ENCODE data around the gene CHD9NB. TPM values are rescaled to one million over a fixed set of nuclear protein-coding genes. Genes with fewer than 3 reads are reported as not detected.
"Not testable (repeated sequence)": the region's sequence is repeated elsewhere in the genome, so short reads cannot be mapped to it uniquely, and the experiment has no call there.

Gene CHD9NB
- total RNA-seq, 1 experiment from 2014 or later = 2.9 TPM

DNA sequence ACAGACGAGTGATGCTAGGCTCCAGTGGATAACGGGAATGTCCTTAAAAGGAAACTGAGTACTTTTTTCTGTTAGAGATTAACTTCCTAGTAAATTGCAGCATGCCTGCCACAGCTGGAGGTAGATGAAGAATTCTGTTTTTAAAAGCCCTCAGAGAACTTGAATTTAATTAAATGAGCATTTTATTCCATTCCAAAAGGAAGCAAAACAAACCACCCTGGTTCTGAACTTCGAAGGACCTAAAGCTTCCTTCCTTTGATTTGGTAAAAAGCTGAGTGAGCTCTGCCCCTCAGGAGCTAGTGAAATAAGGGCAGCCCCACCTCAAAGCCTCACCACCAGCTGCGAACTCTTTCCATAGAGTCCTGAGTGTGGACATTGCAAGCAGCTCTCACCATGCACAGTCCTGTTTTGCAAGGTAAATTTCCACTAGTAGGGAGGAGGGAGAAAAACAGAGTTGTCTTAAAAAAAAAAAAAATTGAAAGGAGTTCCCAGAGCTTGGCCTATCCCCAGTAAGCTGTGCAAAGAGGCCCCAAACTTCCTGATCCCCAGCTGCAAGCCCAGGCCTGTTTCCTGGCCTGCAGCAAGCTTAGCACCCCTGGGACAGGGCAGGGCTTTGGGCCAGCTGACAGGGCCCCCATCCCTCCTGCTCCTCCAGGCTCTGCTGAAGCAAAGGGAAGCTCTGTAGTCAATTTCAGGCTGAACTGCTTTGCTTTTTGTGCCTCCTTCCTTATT, 11.2 kb downstream of the CHD9NB start:
- Mint-ChIP-seq H3K36me3 (ENCODE audit: insufficient read depth, unreplicated experiment) (no peaks in the 10 kb centered on the region), H3K4me1 (ENCODE audit: insufficient read depth, unreplicated experiment) (peaks cover 53% of the 10 kb centered on the region), H3K27me3 (ENCODE audit: insufficient read depth, unreplicated experiment) (no peaks in the 10 kb centered on the region), H3K4me3 (ENCODE audit: unreplicated experiment) (peak overlapping the region; percentile 18), H3K9me3 (ENCODE audit: unreplicated experiment) (peaks cover 7% of the 10 kb centered on the region), H3K27ac (ENCODE audit: low read depth, unreplicated experiment) (peak overlapping the region; percentile 16)
- no TSS peak for BruUV-seq (replicated peaks)
- ChIA-PET POLR2A (interaction anchor here (0.6 to 1.1 kb wide), 7 partner anchors 11 to 1051 kb away, joined by 3 to 17 read pairs (median 3); partner anchors contain the start of genes CHD9 and CHD9NB), CTCF (interaction anchor here (0.6 to 2.2 kb wide), 9 partner anchors 12 to 167 kb away, joined by 3 to 8 read pairs (median 3); no protein-coding TSS in a partner anchor)
- DNase-seq (ENCODE audit: unreplicated experiment) = peak; percentile 80
- intact Hi-C loops (cut with micrococcal nuclease) = no loop called here
- TF ChIP-seq CTCF (IDR thresholded peaks at IDR 0.05; ENCODE audit: unreplicated experiment) = no peak

DNA sequence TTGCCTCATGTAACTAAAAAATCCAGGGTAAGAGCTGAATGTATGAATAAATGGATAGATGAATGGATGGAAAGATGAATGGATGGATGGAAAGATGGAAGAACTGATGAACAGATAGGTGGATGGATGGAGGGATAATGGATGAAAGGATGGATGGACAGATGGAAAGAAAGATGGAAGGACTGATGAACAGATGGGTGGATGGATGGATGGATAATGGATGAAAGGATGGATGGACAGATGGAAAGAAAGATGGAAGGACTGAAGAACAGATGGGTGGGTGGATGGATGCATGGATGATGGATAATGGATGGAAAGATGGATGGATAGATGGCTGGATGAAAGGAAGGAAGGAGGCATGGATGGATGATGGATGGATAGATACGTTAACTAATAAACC, 11.9 kb downstream of the CHD9NB start:
- peak overlapping the region; percentile 1 for H3K4me3 Mint-ChIP-seq (ENCODE audit: unreplicated experiment)
- ChIA-PET POLR2A (interaction anchor here (0.6 to 1.1 kb wide), 2 partner anchors 13 to 181 kb away, joined by 3 to 5 read pairs; partner anchors contain the start of gene CHD9), CTCF (interaction anchor here (0.7 to 2.2 kb wide), 6 partner anchors 12 to 376 kb away, joined by 3 to 8 read pairs (median 4); no protein-coding TSS in a partner anchor)
- H3K27me3 Mint-ChIP-seq (ENCODE audit: insufficient read depth, unreplicated experiment) = no peaks in the 10 kb centered on the region
- intact Hi-C loops (cut with micrococcal nuclease) = no loop called here
- BruUV-seq (replicated peaks) = no TSS peak
- H3K27ac Mint-ChIP-seq (ENCODE audit: low read depth, unreplicated experiment) = peak overlapping the region; percentile 16
- peaks cover 53% of the 10 kb centered on the region for H3K4me1 Mint-ChIP-seq (ENCODE audit: insufficient read depth, unreplicated experiment)
- no peak for DNase-seq (ENCODE audit: unreplicated experiment)
- no peaks in the 10 kb centered on the region for H3K36me3 Mint-ChIP-seq (ENCODE audit: insufficient read depth, unreplicated experiment)
- H3K9me3 Mint-ChIP-seq (ENCODE audit: unreplicated experiment) = peaks cover 7% of the 10 kb centered on the region
- TF ChIP-seq CTCF (IDR thresholded peaks at IDR 0.05; ENCODE audit: unreplicated experiment) = no peak

DNA sequence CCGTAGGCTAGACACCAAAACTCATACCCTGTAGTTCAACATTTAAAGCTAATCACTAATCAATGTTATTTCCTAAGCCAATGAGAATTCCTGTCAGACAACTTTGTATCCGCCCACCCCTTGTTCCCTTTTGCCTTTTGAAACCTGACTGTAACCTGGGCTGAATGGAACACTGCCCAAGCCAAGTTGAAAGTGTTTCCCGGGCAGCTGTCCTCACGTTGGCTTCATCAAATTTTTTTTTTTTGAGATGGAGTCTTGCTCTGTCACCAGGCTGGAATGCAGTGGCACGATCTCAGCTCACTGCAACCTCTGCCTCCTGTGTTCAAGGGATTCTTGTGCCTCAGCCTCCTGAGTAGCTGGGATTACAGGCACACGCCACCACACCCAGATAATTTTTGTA, 16.0 kb downstream of the CHD9NB start:
- H3K4me3 Mint-ChIP-seq (ENCODE audit: unreplicated experiment); BruUV-seq (replicated peaks); DNase-seq (ENCODE audit: unreplicated experiment); H3K27ac Mint-ChIP-seq (ENCODE audit: low read depth, unreplicated experiment); H3K9me3 Mint-ChIP-seq (ENCODE audit: unreplicated experiment); H3K27me3 Mint-ChIP-seq (ENCODE audit: insufficient read depth, unreplicated experiment); H3K36me3 Mint-ChIP-seq (ENCODE audit: insufficient read depth, unreplicated experiment); intact Hi-C loops (cut with micrococcal nuclease): not testable (repeated sequence)
- peaks cover 28% of the 10 kb centered on the region for H3K4me1 Mint-ChIP-seq (ENCODE audit: insufficient read depth, unreplicated experiment)
- ChIA-PET POLR2A (interaction anchor here (0.7 kb wide), 1 partner anchor 969 kb away, joined by 4 read pairs; no protein-coding TSS in a partner anchor), CTCF (interaction anchor here (0.6 to 1.4 kb wide), 5 partner anchors 14 to 124 kb away, joined by 4 to 8 read pairs (median 4); partner anchors contain the start of gene CHD9NB)

DNA sequence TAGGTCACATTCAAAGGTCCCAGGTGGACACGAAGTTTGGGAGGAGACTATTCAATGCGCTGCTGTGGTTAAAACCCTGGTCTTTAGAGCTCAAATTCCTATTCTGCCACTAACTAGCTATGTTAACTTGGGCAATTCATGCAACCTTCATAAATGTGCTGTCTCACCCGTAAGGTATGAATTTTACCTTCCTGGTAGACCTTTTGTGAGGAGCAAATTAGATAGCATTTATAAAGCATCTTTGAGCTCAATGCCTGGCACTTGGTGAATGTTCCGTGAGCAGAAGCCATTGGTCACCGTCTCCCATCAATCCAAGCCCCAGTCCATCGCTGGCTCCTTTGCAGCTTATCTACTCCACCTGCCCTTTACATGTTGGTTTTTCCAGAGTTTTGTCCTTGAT, 16.6 kb downstream of the CHD9NB start:
- BruUV-seq (replicated peaks) = no TSS peak
- DNase-seq (ENCODE audit: unreplicated experiment) = no peak
- TF ChIP-seq CTCF (IDR thresholded peaks at IDR 0.05; ENCODE audit: unreplicated experiment) = no peak
- intact Hi-C loops (cut with micrococcal nuclease) = no loop called here
- Mint-ChIP-seq H3K4me1 (ENCODE audit: insufficient read depth, unreplicated experiment) (peaks cover 28% of the 10 kb centered on the region), H3K4me3 (ENCODE audit: unreplicated experiment) (no peak overlapping the region), H3K27me3 (ENCODE audit: insufficient read depth, unreplicated experiment) (no peaks in the 10 kb centered on the region), H3K36me3 (ENCODE audit: insufficient read depth, unreplicated experiment) (no peaks in the 10 kb centered on the region), H3K9me3 (ENCODE audit: unreplicated experiment) (peaks cover 7% of the 10 kb centered on the region), H3K27ac (ENCODE audit: low read depth, unreplicated experiment) (no peak overlapping the region)
- POLR2A ChIA-PET = interaction anchor here (0.7 kb wide), 1 partner anchor 172 kb away, joined by 3 read pairs; no protein-coding TSS in a partner anchor
- CTCF ChIA-PET = interaction anchor here (0.5 to 1.4 kb wide), 6 partner anchors 13 to 844 kb away, joined by 3 to 8 read pairs (median 4); no protein-coding TSS in a partner anchor
